GM18508 (cell line): Measurements from ENCODE around the gene PCDHGB5.
A peak's percentile ranks its signal among the peaks of the same experiment; 100 is the strongest.

Source experiments
- ATAC-seq: cut with Tn5 transposase; IDR thresholded peaks from one replicate; pipeline ENCODE4 v1.9.1; 2021; ENCODE audit warnings: moderate number of reproducible peaks; ENCODE audit not compliant: insufficient read depth, unreplicated experiment

The PCDHGB5 gene

GRCh38 chr5:141397756-141398551 is at the start of gene PCDHGB5:
PCDHGB5 (plus strand) TSS chr5:141397947; CDS start chr5:141398128, 181 bp downstream.
- ATAC-seq = peak; percentile 97

- ATAC-seq = no peak
These were observed 47.7 kb upstream of the PCDHGB5 start, which contains the start of gene PCDHGB1 for GRCh38 chr5:141349917-141350619. PCDHGB1 (plus strand) TSS chr5:141350099; CDS start chr5:141350261, 162 bp downstream.

GRCh38 chr5:141351591-141351990 is 46.2 kb upstream of the PCDHGB5 start:
- ATAC-seq = no peak

GRCh38 chr5:141354900-141355469 is 42.8 kb upstream of the PCDHGB5 start, which contains the start of gene PCDHGA4:
PCDHGA4 (plus strand) TSS chr5:141355021; CDS start chr5:141355108, 87 bp downstream.
- no peak for ATAC-seq

GRCh38 chr5:141355641-141356040 is 42.1 kb upstream of the PCDHGB5 start:
- no peak for ATAC-seq

- ATAC-seq = no peak
These were observed 41.6 kb upstream of the PCDHGB5 start for GRCh38 chr5:141356133-141356532.

- ATAC-seq = no peak
These were observed 40.8 kb upstream of the PCDHGB5 start for GRCh38 chr5:141356950-141357349.

- ATAC-seq = no peak
These were observed 37.8 kb upstream of the PCDHGB5 start, which contains the start of gene PCDHGB2 for GRCh38 chr5:141359790-141360426. PCDHGB2 (plus strand) TSS chr5:141359994; CDS start chr5:141360136, 142 bp downstream.

- ATAC-seq = no peak
These were observed 37.1 kb upstream of the PCDHGB5 start for GRCh38 chr5:141360685-141361084.

- ATAC-seq = no peak
These were observed 35.0 kb upstream of the PCDHGB5 start for GRCh38 chr5:141362719-141363118.

- no peak for ATAC-seq
These were observed 33.6 kb upstream of the PCDHGB5 start, which contains the start of gene PCDHGA5 for GRCh38 chr5:141363952-141364660. PCDHGA5 (plus strand) TSS chr5:141364162; CDS start chr5:141364331, 169 bp downstream.

GRCh38 chr5:141366016-141366896 is 31.5 kb upstream of the PCDHGB5 start:
- ATAC-seq = no peak

GRCh38 chr5:141369994-141370848 is 27.5 kb upstream of the PCDHGB5 start, which contains the start of gene PCDHGB3:
PCDHGB3 (plus strand) TSS chr5:141370242; CDS start chr5:141370395, 153 bp downstream.
- ATAC-seq = peak; percentile 96

- no peak for ATAC-seq
These were observed 25.9 kb upstream of the PCDHGB5 start for GRCh38 chr5:141371572-141372475.

- ATAC-seq = no peak
These were observed 24.0 kb upstream of the PCDHGB5 start, which contains the start of gene PCDHGA6 for GRCh38 chr5:141373673-141374317. PCDHGA6 (plus strand) TSS chr5:141373891; CDS start chr5:141374084, 193 bp downstream.

- ATAC-seq = no peak
These were observed 23.1 kb upstream of the PCDHGB5 start for GRCh38 chr5:141374627-141375026.
